CD4-positive, alpha-beta T cell (primary cell): ENCODE data around the gene SPECC1L. TPM values are rescaled to one million over a fixed set of nuclear protein-coding genes. Genes with fewer than 3 reads are reported as not detected.

Experiments
- ATAC-seq: fragments of 200-7000 bp; cut with Tn5 transposase; one replicate; pipeline ENCODE4 v1.10.0; 2022; ENCODE audit warnings: mild to moderate bottlenecking; ENCODE audit not compliant: poor library complexity
- CTCF ChIA-PET: fragments of 350-600 bp; sonication (Branson Sonifier 250); formaldehyde crosslinking; loops from one replicate; lab custom pipeline; 2021; ENCODE audit warnings: antibody characterized with exemption, inconsistent platforms; lab: Charles Lee
- POLR2A ChIA-PET: fragments of 350-600 bp; sonication (Branson Sonifier 250); formaldehyde crosslinking; loops from one replicate; lab custom pipeline; 2021; ENCODE audit warnings: antibody characterized with exemption, inconsistent platforms; lab: Charles Lee
- DNase-seq, 14 experiments: peaks; one replicate each; pipeline ENCODE4 v3.0.0-alpha.2; 2013 to 2020; ENCODE audit warnings: mixed read lengths in 2 of 14
- H3K27ac ChIP-seq, 2 donors: one replicate each; pipeline versions ENCODE4 v1.5.1 to v1.7.0; 2013; ENCODE audit warnings: low read length in 2 of 2, low read depth in 1 of 2, mild to moderate bottlenecking in 1 of 2
- H3K27me3 ChIP-seq, 2 experiments: 1 replicate in 1 of 2; 2 replicates in 1 of 2; pipeline versions ENCODE4 v1.6.1 to v1.7.0; 2013; ENCODE audit warnings: low read length in 2 of 2, control low read depth in 1 of 2, mild to moderate bottlenecking in 1 of 2, moderate library complexity in 1 of 2; ENCODE audit not compliant: insufficient read depth in 2 of 2, control insufficient read depth in 1 of 2
- H3K36me3 ChIP-seq: one replicate; pipeline ENCODE4 v1.6.1; 2013; ENCODE audit warnings: low read length, control low read depth; ENCODE audit not compliant: insufficient read depth
- H3K4me1 ChIP-seq: one replicate; pipeline ENCODE4 v1.6.1; 2013; ENCODE audit warnings: low read length, control low read depth; ENCODE audit not compliant: insufficient read depth
- H3K4me3 ChIP-seq: one replicate; pipeline ENCODE4 v1.5.1; 2013; ENCODE audit warnings: mild to moderate bottlenecking, low read length, moderate library complexity
- H3K9me3 ChIP-seq, 2 experiments: 1 replicate in 1 of 2; 2 replicates in 1 of 2; pipeline versions ENCODE4 v1.6.1 to v1.7.0; 2013; ENCODE audit warnings: low read length in 2 of 2, mild to moderate bottlenecking in 2 of 2, control low read depth in 1 of 2, moderate library complexity in 1 of 2; ENCODE audit not compliant: control insufficient read depth in 1 of 2, insufficient read depth in 1 of 2
- H3K27ac Mint-ChIP-seq: one replicate; pipeline ENCODE4 v1.8.0; 2020; ENCODE audit warnings: mixed read lengths
- H3K27me3 Mint-ChIP-seq: one replicate; pipeline ENCODE4 v1.8.0; 2021; ENCODE audit warnings: mixed read lengths
- H3K36me3 Mint-ChIP-seq: one replicate; pipeline ENCODE4 v1.8.0; 2021; ENCODE audit warnings: low read depth, mixed read lengths
- H3K4me1 Mint-ChIP-seq: one replicate; pipeline ENCODE4 v1.8.0; 2021; ENCODE audit warnings: low read depth, mixed read lengths
- H3K4me3 Mint-ChIP-seq: one replicate; pipeline ENCODE4 v1.8.0; 2020; ENCODE audit warnings: mild to moderate bottlenecking, mixed read lengths
- H3K9me3 Mint-ChIP-seq: one replicate; pipeline ENCODE4 v1.8.0; 2020; ENCODE audit warnings: mixed read lengths
- intact Hi-C, 2 experiments: fragments of 100-400 bp; cut with DNase I in 1 of 2; cut with micrococcal nuclease in 1 of 2; formaldehyde crosslinking; loops; one replicate each; pipeline versions ENCODE4 v1.15.1 to v1.9.0; 2023 to 2025; cut with DNase I, micrococcal nuclease
- total RNA-seq, 174 experiments: library from RNA in 2 of 174; stranded (reverse) in 2 of 174; gene quantifications; one replicate each; pipeline ENCODE4 v1.2.3 and lab custom pipeline; 2021 to 2026
- TF ChIP-seq, protein P1 (sequence below): fragments of 200-600 bp; IDR thresholded peaks from one replicate; pipeline ENCODE4 v1.8.0; 2022; ENCODE audit warnings: antibody characterized with exemption, mild to moderate bottlenecking

Gene SPECC1L
- total RNA-seq, 2 experiments from 2014 or later = 27.5 to 31.8 TPM

- no peak overlapping the region for H3K27ac ChIP-seq
- Mint-ChIP-seq H3K36me3 (peaks cover 43% of the 10 kb centered on the region), H3K9me3 (no peaks in the 10 kb centered on the region), H3K27ac (peak overlapping the region; percentile 69), H3K4me1 (peaks cover 24% of the 10 kb centered on the region), H3K27me3 (no peaks in the 10 kb centered on the region), H3K4me3 (no peak overlapping the region)
- TF ChIP-seq, protein P1, sequence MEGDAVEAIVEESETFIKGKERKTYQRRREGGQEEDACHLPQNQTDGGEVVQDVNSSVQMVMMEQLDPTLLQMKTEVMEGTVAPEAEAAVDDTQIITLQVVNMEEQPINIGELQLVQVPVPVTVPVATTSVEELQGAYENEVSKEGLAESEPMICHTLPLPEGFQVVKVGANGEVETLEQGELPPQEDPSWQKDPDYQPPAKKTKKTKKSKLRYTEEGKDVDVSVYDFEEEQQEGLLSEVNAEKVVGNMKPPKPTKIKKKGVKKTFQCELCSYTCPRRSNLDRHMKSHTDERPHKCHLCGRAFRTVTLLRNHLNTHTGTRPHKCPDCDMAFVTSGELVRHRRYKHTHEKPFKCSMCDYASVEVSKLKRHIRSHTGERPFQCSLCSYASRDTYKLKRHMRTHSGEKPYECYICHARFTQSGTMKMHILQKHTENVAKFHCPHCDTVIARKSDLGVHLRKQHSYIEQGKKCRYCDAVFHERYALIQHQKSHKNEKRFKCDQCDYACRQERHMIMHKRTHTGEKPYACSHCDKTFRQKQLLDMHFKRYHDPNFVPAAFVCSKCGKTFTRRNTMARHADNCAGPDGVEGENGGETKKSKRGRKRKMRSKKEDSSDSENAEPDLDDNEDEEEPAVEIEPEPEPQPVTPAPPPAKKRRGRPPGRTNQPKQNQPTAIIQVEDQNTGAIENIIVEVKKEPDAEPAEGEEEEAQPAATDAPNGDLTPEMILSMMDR = no peak
- intact Hi-C loops = no loop called here
- H3K4me1 ChIP-seq = peaks cover 23% of the 10 kb centered on the region
- ChIA-PET POLR2A (no interaction called here), CTCF (no interaction called here)
- no peaks in the 10 kb centered on the region for H3K9me3 ChIP-seq
- DNase-seq (peak in 1 of 14 experiments; percentile 7), ATAC-seq (no peak)
- H3K36me3 ChIP-seq = peaks cover 20% of the 10 kb centered on the region
- no peaks in the 10 kb centered on the region for H3K27me3 ChIP-seq
- H3K4me3 ChIP-seq = no peak overlapping the region
These were observed 136.0 kb downstream of the SPECC1L start for GRCh38 chr22:24406322-24407277.

DNA sequence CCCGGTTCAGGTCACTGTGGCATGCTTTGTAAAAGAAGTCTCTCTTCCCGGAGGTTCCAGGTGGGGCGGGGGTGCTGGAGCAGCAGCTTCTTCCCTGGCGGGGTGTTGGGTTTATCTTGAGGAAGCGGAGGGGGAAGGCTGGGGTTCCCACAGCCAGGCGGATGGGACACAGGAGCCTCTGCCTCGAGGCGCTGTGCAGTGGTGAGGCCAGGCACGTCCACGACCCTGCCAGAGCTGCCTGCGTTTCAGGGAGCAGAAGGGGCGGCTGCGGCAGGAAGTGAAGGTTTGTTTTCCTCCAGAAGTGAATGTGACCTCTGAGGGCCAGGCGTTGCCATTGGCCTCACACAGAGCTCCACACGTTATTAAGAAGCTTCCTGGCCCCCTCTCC lies 136.6 kb downstream of the SPECC1L start:
- peaks cover 24% of the 10 kb centered on the region for H3K4me1 Mint-ChIP-seq
- H3K36me3 ChIP-seq = peaks cover 23% of the 10 kb centered on the region
- H3K9me3 ChIP-seq = no peaks in the 10 kb centered on the region
- POLR2A ChIA-PET = no interaction called here
- intact Hi-C loops = no loop called here
- H3K27me3 ChIP-seq = no peaks in the 10 kb centered on the region
- no peak overlapping the region for H3K4me3 ChIP-seq
- TF ChIP-seq, protein P1 = no peak
- peaks cover 40% of the 10 kb centered on the region for H3K36me3 Mint-ChIP-seq
- H3K9me3 Mint-ChIP-seq = no peaks in the 10 kb centered on the region
- H3K27ac Mint-ChIP-seq = peak overlapping the region; percentile 69
- DNase-seq (peak in 1 of 14 experiments; percentile 7), ATAC-seq (no peak)
- no peak overlapping the region for H3K4me3 Mint-ChIP-seq
- H3K27me3 Mint-ChIP-seq = no peaks in the 10 kb centered on the region
- peaks cover 23% of the 10 kb centered on the region for H3K4me1 ChIP-seq
- no peak overlapping the region for H3K27ac ChIP-seq
- CTCF ChIA-PET = no interaction called here

DNA sequence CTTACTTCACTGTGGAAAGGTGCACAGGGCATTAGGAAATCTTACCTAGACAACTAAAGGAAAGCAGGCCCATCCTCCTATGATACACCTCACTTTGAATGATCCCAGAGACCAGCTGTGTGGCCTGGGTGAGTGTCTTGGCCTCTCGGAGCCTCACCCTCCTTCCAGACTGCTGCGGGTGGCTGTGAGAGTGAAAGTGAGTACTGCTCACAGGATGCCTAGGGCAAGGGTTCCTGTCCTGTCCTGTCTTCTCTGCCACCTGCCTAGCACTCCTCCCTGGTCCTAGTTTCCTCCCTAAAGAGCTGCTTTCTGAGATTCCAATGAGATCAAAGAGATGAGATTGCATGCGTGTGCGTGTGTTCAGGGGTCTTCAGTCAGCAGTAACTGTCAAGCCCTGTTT lies 137.3 kb downstream of the SPECC1L start:
- POLR2A ChIA-PET = no interaction called here
- CTCF ChIA-PET = no interaction called here
- DNase-seq = no peak
- H3K9me3 Mint-ChIP-seq = no peaks in the 10 kb centered on the region
- peaks cover 39% of the 10 kb centered on the region for H3K36me3 Mint-ChIP-seq
- no peaks in the 10 kb centered on the region for H3K9me3 ChIP-seq
- H3K4me3 Mint-ChIP-seq = no peak overlapping the region
- intact Hi-C loops = no loop called here
- no peak overlapping the region for H3K4me3 ChIP-seq
- H3K4me1 ChIP-seq = peaks cover 23% of the 10 kb centered on the region
- peaks cover 24% of the 10 kb centered on the region for H3K4me1 Mint-ChIP-seq
- H3K27me3 Mint-ChIP-seq = no peaks in the 10 kb centered on the region
- ATAC-seq = no peak
- H3K27ac ChIP-seq = no peak overlapping the region
- H3K27ac Mint-ChIP-seq = peak overlapping the region; percentile 69
- peaks cover 25% of the 10 kb centered on the region for H3K36me3 ChIP-seq
- TF ChIP-seq, protein P1 = no peak
- no peaks in the 10 kb centered on the region for H3K27me3 ChIP-seq
